HG03103 (cell line): ENCODE measurements around the gene BTN3A1.
A peak's percentile ranks its signal among the peaks of the same experiment; 100 is the strongest.
"Not testable (repeated sequence)": the region's sequence is repeated elsewhere in the genome, so short reads cannot be mapped to it uniquely, and the experiment has no call there.

Experiments
- ATAC-seq: cut with Tn5 transposase; IDR thresholded peaks from one replicate; pipeline ENCODE4 v1.9.1; 2021; ENCODE audit warnings: low read depth; ENCODE audit not compliant: unreplicated experiment

The BTN3A1 gene

GRCh38 chr6:26412228-26412627 lies 10.2 kb downstream of the BTN3A1 start:
- no peak for ATAC-seq

GRCh38 chr6:26412954-26413353 lies 10.9 kb downstream of the BTN3A1 start:
- ATAC-seq, result no peak

- no peak for ATAC-seq
These were observed 12.2 kb downstream of the BTN3A1 start for GRCh38 chr6:26414281-26414680.

- no peak for ATAC-seq
These were observed 13.1 kb downstream of the BTN3A1 start for GRCh38 chr6:26415036-26415614.

- no peak for ATAC-seq
These were observed 13.7 kb downstream of the BTN3A1 start for GRCh38 chr6:26415791-26416190.

GRCh38 chr6:26416288-26416687 lies 14.2 kb downstream of the BTN3A1 start:
- no peak for ATAC-seq

GRCh38 chr6:26418077-26418476 lies 16.0 kb downstream of the BTN3A1 start:
- ATAC-seq, result not testable (repeated sequence)

GRCh38 chr6:26418795-26419194 lies 16.7 kb downstream of the BTN3A1 start:
- ATAC-seq, result not testable (repeated sequence)

- ATAC-seq, result no peak
These were observed 18.7 kb downstream of the BTN3A1 start for GRCh38 chr6:26420688-26421171.

- peak; percentile 86 for ATAC-seq
These were observed 19.4 kb downstream of the BTN3A1 start for GRCh38 chr6:26421259-26422144.

- no peak for ATAC-seq
These were observed 20.3 kb downstream of the BTN3A1 start for GRCh38 chr6:26422329-26422728.

- ATAC-seq, result no peak
These were observed 24.8 kb downstream of the BTN3A1 start for GRCh38 chr6:26426691-26427450.

GRCh38 chr6:26427451-26427809 lies 25.4 kb downstream of the BTN3A1 start:
- ATAC-seq, result no peak

- no peak for ATAC-seq
These were observed 26.1 kb downstream of the BTN3A1 start for GRCh38 chr6:26428206-26428605.

- ATAC-seq, result no peak
These were observed 28.7 kb downstream of the BTN3A1 start for GRCh38 chr6:26430787-26431186.

GRCh38 chr6:26431258-26432172 lies 29.4 kb downstream of the BTN3A1 start:
- no peak for ATAC-seq

GRCh38 chr6:26432627-26433201 lies 30.6 kb downstream of the BTN3A1 start:
- no peak for ATAC-seq

GRCh38 chr6:26433680-26434079 lies 31.6 kb downstream of the BTN3A1 start:
- ATAC-seq, result not testable (repeated sequence)

GRCh38 chr6:26436018-26436417 lies 33.9 kb downstream of the BTN3A1 start:
- ATAC-seq, result no peak

GRCh38 chr6:26437550-26437949 lies 35.5 kb downstream of the BTN3A1 start:
- no peak for ATAC-seq
